ENCODE measurements around the gene FMC1. TPM values are rescaled to one million over a fixed set of nuclear protein-coding genes. Genes with fewer than 3 reads are reported as not detected.

Gene FMC1
- total and polyA plus RNA-seq, 2 experiments from 2014 or later = 12.9 to 46.7 TPM

GRCh38 chr7:139340037-139340807, 915 bp upstream of the FMC1 start:
- peak; percentile 99 for DNase-seq (ENCODE audit: low spot score)
- TF ChIP-seq EZH2phosphoT487 (IDR thresholded peaks at IDR 0.05; ENCODE audit: low read depth, severe bottlenecking, unreplicated experiment) = no peak
- peak; percentile 92 for TF ChIP-seq CTCF (IDR thresholded peaks at IDR 0.05; ENCODE audit: poor library complexity)
- TF ChIP-seq EZH2 (IDR thresholded peaks at IDR 0.05; ENCODE audit: borderline replicate concordance) = no peak
- peak overlapping the region; percentile 77 for H3K4me2 ChIP-seq
- H3K9me3 ChIP-seq (ENCODE audit: low read depth) = no peaks in the 10 kb centered on the region
- H3K9me2 ChIP-seq (replicated peaks; ENCODE audit: insufficient read depth) = no peaks in the 10 kb centered on the region
- H3K4me1 ChIP-seq (ENCODE audit: insufficient read depth) = no peaks in the 10 kb centered on the region
- no peaks in the 10 kb centered on the region for H4K20me1 ChIP-seq (ENCODE audit: insufficient read depth, poor library complexity, severe bottlenecking)
- H3K36me3 ChIP-seq (replicated peaks; ENCODE audit: insufficient read depth, low read depth) = no peaks in the 10 kb centered on the region
- no peaks in the 10 kb centered on the region for H3K27me3 ChIP-seq
- peak overlapping the region; percentile 49 for H3K4me3 ChIP-seq
- H3K27ac ChIP-seq = peak overlapping the region; percentile 100
- peak overlapping the region; percentile 94 for H2AFZ ChIP-seq
- WGBS (ENCODE audit: low lambda C conversion rate, missing lambda C conversion rate) = 4% methylated on average over 66 of the region's 66 CpGs
- H3K79me2 ChIP-seq = peaks cover 26% of the 10 kb centered on the region

GRCh38 chr7:139340808-139341057, 404 bp upstream of the FMC1 start:
- Histone ChIP-seq H3K9me2 (replicated peaks; ENCODE audit: insufficient read depth) (no peaks in the 10 kb centered on the region), H3K9me3 (ENCODE audit: low read depth) (no peaks in the 10 kb centered on the region), H3K79me2 (peaks cover 31% of the 10 kb centered on the region), H3K4me1 (ENCODE audit: insufficient read depth) (no peaks in the 10 kb centered on the region), H3K27me3 (no peaks in the 10 kb centered on the region), H2AFZ (peak overlapping the region; percentile 80), H3K4me2 (peak overlapping the region; percentile 77), H3K36me3 (replicated peaks; ENCODE audit: insufficient read depth, low read depth) (no peaks in the 10 kb centered on the region), H3K4me3 (peak overlapping the region; percentile 49), H4K20me1 (ENCODE audit: insufficient read depth, poor library complexity, severe bottlenecking) (no peaks in the 10 kb centered on the region), H3K27ac (peak overlapping the region; percentile 100)
- no peak for DNase-seq (ENCODE audit: low spot score)
- under 1% methylated on average over 9 of the region's 9 CpGs for WGBS (ENCODE audit: low lambda C conversion rate, missing lambda C conversion rate)
- no peak for TF ChIP-seq EZH2phosphoT487 (IDR thresholded peaks at IDR 0.05; ENCODE audit: low read depth, severe bottlenecking, unreplicated experiment)
- TF ChIP-seq CTCF (IDR thresholded peaks at IDR 0.05; ENCODE audit: poor library complexity) = no peak
- no peak for TF ChIP-seq EZH2 (IDR thresholded peaks at IDR 0.05; ENCODE audit: borderline replicate concordance)

GRCh38 chr7:139341776-139342226, 664 bp downstream of the FMC1 start:
- 1% methylated on average over 9 of the region's 9 CpGs for WGBS (ENCODE audit: low lambda C conversion rate, missing lambda C conversion rate)
- Histone ChIP-seq H3K36me3 (replicated peaks; ENCODE audit: insufficient read depth, low read depth) (peaks cover 4% of the 10 kb centered on the region), H3K4me1 (ENCODE audit: insufficient read depth) (no peaks in the 10 kb centered on the region), H3K9me3 (ENCODE audit: low read depth) (no peaks in the 10 kb centered on the region), H3K27me3 (no peaks in the 10 kb centered on the region), H3K79me2 (peaks cover 31% of the 10 kb centered on the region), H3K9me2 (replicated peaks; ENCODE audit: insufficient read depth) (no peaks in the 10 kb centered on the region), H3K4me2 (peak overlapping the region; percentile 77), H3K4me3 (peak overlapping the region; percentile 49), H4K20me1 (ENCODE audit: insufficient read depth, poor library complexity, severe bottlenecking) (no peaks in the 10 kb centered on the region), H3K27ac (peak overlapping the region; percentile 100), H2AFZ (peak overlapping the region; percentile 80)
- no peak for DNase-seq (ENCODE audit: low spot score)
- TF ChIP-seq EZH2phosphoT487 (IDR thresholded peaks at IDR 0.05; ENCODE audit: low read depth, severe bottlenecking, unreplicated experiment) (no peak), CTCF (IDR thresholded peaks at IDR 0.05; ENCODE audit: poor library complexity) (no peak), EZH2 (IDR thresholded peaks at IDR 0.05; ENCODE audit: borderline replicate concordance) (no peak)
